K562 (cell line): Measurements from ENCODE around the gene ORC2. TPM values are rescaled to one million over a fixed set of nuclear protein-coding genes. Genes with fewer than 3 reads are reported as not detected.

Experiments used
- ATF3 ChIP-seq, 2 experiments: fragments of 450-650 bp in 1 of 2; sonication (generic) in 1 of 2; formaldehyde crosslinking in 1 of 2; IDR thresholded peaks in 1 of 2; conservative IDR thresholded peaks in 1 of 2; 2 replicates each; pipeline versions ENCODE4 v1.6.1 to v1.8.1; 2016 to 2023; ENCODE audit warnings: mild to moderate bottlenecking in 2 of 2, moderate library complexity in 2 of 2, inconsistent platforms in 1 of 2, missing genetic modification reagents in 1 of 2
- BRD4 ChIP-seq: fragments of 200-600 bp; sonication (generic); IDR thresholded peaks from 2 replicates; pipeline ENCODE4 v1.6.1; 2017; ENCODE audit warnings: inconsistent platforms
- CEBPG ChIP-seq, 3 experiments: fragments of 200-800 bp in 1 of 3; sonication (Bioruptor generic) in 1 of 3; sonication (generic) in 1 of 3; formaldehyde crosslinking in 1 of 3; IDR thresholded peaks in 2 of 3; conservative IDR thresholded peaks in 1 of 3; 2 replicates each; pipeline versions ENCODE4 v1.6.1 to v1.8.0; 2016 to 2022; ENCODE audit warnings: missing compliant biosample characterization in 2 of 3, missing genetic modification characterization in 2 of 3, mild to moderate bottlenecking in 1 of 3, missing genetic modification reagents in 1 of 3
- DLX4 ChIP-seq: fragments of 250-450 bp; sonication (Bioruptor Pico); IDR thresholded peaks from 2 replicates; pipeline ENCODE4 v1.6.1; 2021; ENCODE audit warnings: mild to moderate bottlenecking
- GATAD2A ChIP-seq: fragments of 450-650 bp; IDR thresholded peaks from 2 replicates; pipeline ENCODE4 v1.6.1; 2017
- GTF2A2 ChIP-seq: IDR thresholded peaks from 2 replicates; pipeline ENCODE4 v1.6.1; 2016; ENCODE audit warnings: mild to moderate bottlenecking, missing genetic modification characterization, missing compliant biosample characterization
- KAT2B ChIP-seq: IDR thresholded peaks from one replicate; pipeline ENCODE4 v1.6.1; 2012; ENCODE audit warnings: low read depth, mild to moderate bottlenecking, control low read depth, inconsistent platforms, low read length, moderate library complexity
- KDM5B ChIP-seq: fragments of 200-600 bp; sonication (generic); IDR thresholded peaks from 2 replicates; pipeline ENCODE4 v1.6.1; 2012; ENCODE audit warnings: low read depth, mild to moderate bottlenecking, moderate library complexity, low read length, control low read depth, inconsistent platforms; ENCODE audit not compliant: insufficient replicate concordance
- KLF10 ChIP-seq: fragments of 250-450 bp; sonication (Bioruptor Pico); IDR thresholded peaks from 2 replicates; pipeline ENCODE4 v1.6.1; 2021; ENCODE audit warnings: matching md5 sums
- POLR2H ChIP-seq: IDR thresholded peaks from 2 replicates; pipeline ENCODE4 v1.6.1; 2016; ENCODE audit warnings: missing genetic modification characterization, low read depth, mild to moderate bottlenecking, control low read depth, missing compliant biosample characterization, moderate library complexity
- RBM22 ChIP-seq: fragments of 200-400 bp; formaldehyde crosslinking; IDR thresholded peaks from 2 replicates; pipeline ENCODE4 v1.6.1; 2018; ENCODE audit warnings: low read length, low read depth; ENCODE audit not compliant: poor library complexity, severe bottlenecking
- SAP30 ChIP-seq: fragments of 200-600 bp; sonication (generic); IDR thresholded peaks from 2 replicates; pipeline ENCODE4 v1.6.1; 2012; ENCODE audit warnings: borderline replicate concordance, low read depth, mild to moderate bottlenecking, moderate library complexity, low read length, control low read depth, inconsistent platforms; ENCODE audit not compliant: insufficient read depth, poor library complexity, severe bottlenecking
- SMARCC2 ChIP-seq: fragments of 450-650 bp; IDR thresholded peaks from 2 replicates; pipeline ENCODE4 v1.6.1; 2017; ENCODE audit warnings: antibody characterized with exemption, moderate library complexity, mild to moderate bottlenecking, low read depth
- ZNF12 ChIP-seq: sonication (generic); formaldehyde crosslinking; IDR thresholded peaks from 2 replicates; pipeline ENCODE4 v1.4.0; 2020; ENCODE audit warnings: mild to moderate bottlenecking, missing genetic modification reagents
- ZNF133 ChIP-seq: fragments of 250-450 bp; sonication (Bioruptor Pico); IDR thresholded peaks from 2 replicates; pipeline ENCODE4 v1.4.0; 2020; ENCODE audit warnings: mild to moderate bottlenecking
- ZNF239 ChIP-seq: fragments of 250-450 bp; sonication (Bioruptor Pico); IDR thresholded peaks from 2 replicates; pipeline ENCODE4 v1.4.0; 2020; ENCODE audit warnings: mild to moderate bottlenecking
- ZNF324 ChIP-seq: fragments of 250-450 bp; sonication (Bioruptor Pico); IDR thresholded peaks from 2 replicates; pipeline ENCODE4 v1.4.0; 2020; ENCODE audit warnings: mild to moderate bottlenecking
- ZNF41 ChIP-seq: fragments of 250-450 bp; sonication (Bioruptor Pico); conservative IDR thresholded peaks from 2 replicates; pipeline ENCODE4 v1.4.0; 2020; ENCODE audit warnings: mild to moderate bottlenecking
- ZNF512 ChIP-seq: IDR thresholded peaks from 2 replicates; pipeline ENCODE4 v1.6.1; 2016; ENCODE audit warnings: missing genetic modification characterization, missing compliant biosample characterization
- ZNF57 ChIP-seq: fragments of 450-650 bp; formaldehyde crosslinking; IDR thresholded peaks from 2 replicates; pipeline ENCODE4 v1.4.0; 2020; ENCODE audit warnings: mild to moderate bottlenecking, moderate library complexity
- ZNF639 ChIP-seq, 2 experiments: fragments of 200-800 bp in 1 of 2; sonication (Bioruptor generic) in 1 of 2; sonication (generic) in 1 of 2; formaldehyde crosslinking in 1 of 2; IDR thresholded peaks in 1 of 2; conservative IDR thresholded peaks in 1 of 2; 2 replicates each; pipeline versions ENCODE4 v1.5.0 to v1.6.1; 2016 to 2020; ENCODE audit warnings: missing compliant biosample characterization in 1 of 2, missing genetic modification characterization in 1 of 2, missing genetic modification reagents in 1 of 2
- ZNF76 ChIP-seq: fragments of 250-450 bp; sonication (Bioruptor Pico); IDR thresholded peaks from 2 replicates; pipeline ENCODE4 v1.4.0; 2020; ENCODE audit warnings: mild to moderate bottlenecking, moderate library complexity, borderline replicate concordance
- polyA plus RNA-seq, 8 experiments: library from polyadenylated mRNA; depleted of rRNA in 4 of 8; stranded (reverse) in 5 of 8; unstranded in 3 of 8; fragments of >200 nt; fragmentation: Nextera tagmentation in 2 of 8; fragmentation: Illumina TruSeq in 1 of 8; extraction: Ambion mirVana in 2 of 8; extraction: Trizol in 1 of 8; gene quantifications; 2 replicates each; pipeline versions ENCODE4 v1.2.1 to v1.2.3, GENCODE V29; 2011 to 2014; ENCODE audit warnings: inconsistent platforms in 1 of 8, missing spikeins in 1 of 8
- total RNA-seq, 7 experiments: library from RNA; depleted of rRNA in 6 of 7; stranded (reverse); fragments of >200 nt in 6 of 7; fragmentation: Illumina TruSeq in 2 of 7; extraction: Trizol in 2 of 7; gene quantifications; 2 replicates each; pipeline versions ENCODE4 v1.2.1 to v1.2.3, GENCODE V29; 2011 to 2021; ENCODE audit warnings: low replicate concordance in 1 of 7

ORC2 gene
- total and polyA plus RNA-seq, 9 of the 15 experiments (the other 6 are each of a cell fraction or from before 2014, with no cell fraction given) = 5.6 to 41.1 (median 19.0) TPM

- peak; percentile 64 for TF ChIP-seq RBM22
- TF ChIP-seq GTF2A2 (tag) = no peak
- no peak for TF ChIP-seq ZNF133 (CRISPR knock-in tag)
- no peak for TF ChIP-seq SAP30
- TF ChIP-seq ZNF41 = no peak
- TF ChIP-seq ZNF512 (tag) = no peak
- no peak; the same call in 1 of the 2 replicates for TF ChIP-seq BRD4
- no peak for TF ChIP-seq ZNF639 (CRISPR knock-in tag; conservative IDR thresholded peaks at IDR 0.05 in 1 of 2, IDR thresholded peaks at IDR 0.05 in 1 of 2)
- no peak for TF ChIP-seq DLX4 (CRISPR knock-in tag)
- TF ChIP-seq ZNF57 (CRISPR knock-in tag) = no peak
- no peak for TF ChIP-seq SMARCC2
- TF ChIP-seq KDM5B = peak; percentile 41
- no peak for TF ChIP-seq CEBPG (CRISPR knock-in tag; IDR thresholded peaks at IDR 0.05)
- no peak for TF ChIP-seq CEBPG (tag; conservative IDR thresholded peaks at IDR 0.05 in 1 of 2, IDR thresholded peaks at IDR 0.05 in 1 of 2)
- TF ChIP-seq KLF10 = no peak
- no peak for TF ChIP-seq ZNF324 (CRISPR knock-in tag)
- no peak for TF ChIP-seq ZNF239 (CRISPR knock-in tag)
- TF ChIP-seq ZNF12 (CRISPR knock-in tag) = no peak
- TF ChIP-seq KAT2B = no peak
- no peak for TF ChIP-seq ZNF76 (CRISPR knock-in tag)
- TF ChIP-seq GATAD2A = peak; percentile 77; the same call in 1 of the 2 replicates
- 0 out of 2 replicates have a peak, but pooled peaks have one; percentile 23 for TF ChIP-seq POLR2H (tag)
- TF ChIP-seq ATF3 (IDR thresholded peaks at IDR 0.05) = no peak
- 0 out of 2 replicates have a peak, but pooled peaks have one; percentile 42 for TF ChIP-seq ATF3 (CRISPR knock-in tag; conservative IDR thresholded peaks at IDR 0.05)
Observed at GRCh38 chr2:200963124-200963917, at the start of gene ORC2 (continued).
